Activated CD8-positive, alpha-beta T cell treated with anti-CD3 and anti-CD28 coated beads for 36 hours (primary cell): Measurements from ENCODE around the gene LLGL2. TPM values are rescaled to one million over a fixed set of nuclear protein-coding genes. Genes with fewer than 3 reads are reported as not detected.

Experiments used
- ATAC-seq: fragments of 200-7000 bp; cut with Tn5 transposase; one replicate; pipeline ENCODE4 v1.10.0; 2021; ENCODE audit warnings: mild to moderate bottlenecking, moderate library complexity
- CTCF ChIA-PET: fragments of 350-600 bp; sonication (Branson Sonifier 250); formaldehyde crosslinking; loops from one replicate; lab custom pipeline; 2021; ENCODE audit warnings: antibody characterized with exemption; lab: Charles Lee
- POLR2A ChIA-PET: fragments of 350-600 bp; sonication (Branson Sonifier 250); formaldehyde crosslinking; loops from one replicate; lab custom pipeline; 2021; ENCODE audit warnings: antibody characterized with exemption; lab: Charles Lee
- DNase-seq: peaks from one replicate; pipeline ENCODE4 v3.0.0-alpha.2; 2020
- H3K27ac Mint-ChIP-seq: one replicate; pipeline ENCODE4 v1.8.0; 2021; ENCODE audit warnings: mild to moderate bottlenecking, mixed read lengths
- H3K27me3 Mint-ChIP-seq: one replicate; pipeline ENCODE4 v1.8.0; 2021; ENCODE audit warnings: mixed read lengths
- H3K36me3 Mint-ChIP-seq: one replicate; pipeline ENCODE4 v1.8.0; 2021; ENCODE audit warnings: low read depth, mixed read lengths
- H3K4me1 Mint-ChIP-seq: one replicate; pipeline ENCODE4 v1.8.0; 2021; ENCODE audit warnings: low read depth, mixed read lengths
- H3K4me3 Mint-ChIP-seq: one replicate; pipeline ENCODE4 v1.8.0; 2021; ENCODE audit warnings: mild to moderate bottlenecking, moderate library complexity, mixed read lengths
- H3K9me3 Mint-ChIP-seq: one replicate; pipeline ENCODE4 v1.8.0; 2021; ENCODE audit warnings: mixed read lengths
- CTCF ChIP-seq: fragments of 200-600 bp; IDR thresholded peaks from one replicate; pipeline ENCODE4 v1.8.0; 2022; ENCODE audit warnings: antibody characterized with exemption, mild to moderate bottlenecking
- intact Hi-C: fragments of 100-400 bp; cut with micrococcal nuclease; formaldehyde crosslinking; loops from one replicate; pipeline ENCODE4 v1.10.0; 2022
- microRNA-seq: library from miRNA; unstranded; fragments of <30 nt; microRNA quantifications from one replicate; pipeline ENCODE4 v1.2.0, GENCODE V29; 2022; ENCODE audit warnings: borderline microRNAs expressed, borderline replicate concordance
- total RNA-seq, 2 experiments: library from RNA; stranded (reverse); gene quantifications; one replicate each; pipeline ENCODE4 v1.2.3, GENCODE V29; 2021

The LLGL2 gene
- total RNA-seq, 2 experiments from 2014 or later: 7.2 to 7.4 TPM

GRCh38 chr17:75624021-75624420 is 98.5 kb downstream of the LLGL2 start:
- POLR2A ChIA-PET: no interaction called here
- no peak for TF ChIP-seq CTCF
- Mint-ChIP-seq H3K36me3 (no peaks in the 10 kb centered on the region), H3K9me3 (no peaks in the 10 kb centered on the region), H3K4me1 (no peaks in the 10 kb centered on the region), H3K27me3 (no peaks in the 10 kb centered on the region), H3K27ac (no peak overlapping the region), H3K4me3 (no peak overlapping the region)
- CTCF ChIA-PET: interaction anchor here (1.1 to 3.4 kb wide), 6 partner anchors 9 to 346 kb away, joined by 3 to 27 read pairs (median 6); partner anchors contain the start of gene SMIM5
- intact Hi-C loops: no loop called here
- DNase-seq (no peak), ATAC-seq (no peak)

Small RNA genes within 50 kb of the gene (microRNA-seq; reads per million reads assigned to microRNA genes)
- 0.91 reads per million for gene MIR6785

Other genes with a start within 250 kb of the LLGL2 start
- gene SLC25A19, start 236.3 kb upstream of the LLGL2 start, total RNA-seq: 10 to 100 TPM; 55.1 to 55.2 TPM
- 100 to 1,000 TPM; 167 to 179 TPM for gene GRB2, start 120.0 kb upstream of the LLGL2 start, total RNA-seq
- gene TMEM94, start 69.1 kb upstream of the LLGL2 start, total RNA-seq: 10 to 100 TPM; 55.3 to 56.4 TPM
- 1 to 10 TPM; 2.2 to 2.5 TPM for gene CASKIN2, start 10.2 kb upstream of the LLGL2 start, total RNA-seq
- 10 to 100 TPM; 38.8 to 45.4 TPM for gene TSEN54, start 9.2 kb upstream of the LLGL2 start, total RNA-seq
- 10 to 100 TPM; 24.9 to 28.7 TPM for gene MYO15B, start 62.1 kb downstream of the LLGL2 start, total RNA-seq
- under 1 TPM; 0.07 to 0.25 TPM for gene SMIM5, start 107.7 kb downstream of the LLGL2 start, total RNA-seq
- gene RECQL5, start 141.5 kb downstream of the LLGL2 start, total RNA-seq: 10 to 100 TPM; 33.3 to 34.2 TPM
- 10 to 100 TPM; 73.0 to 75.8 TPM for gene SAP30BP, start 141.6 kb downstream of the LLGL2 start, total RNA-seq
- gene ITGB4, start 195.8 kb downstream of the LLGL2 start, total RNA-seq: 1 to 10 TPM in 1 of 2 experiments, under 1 TPM in 1; 0.69 to 1.8 TPM
- gene GALK1, start 239.5 kb downstream of the LLGL2 start, total RNA-seq: 10 to 100 TPM; 43.4 to 50.7 TPM